ENCODE results near the gene MLLT3.

DNA sequence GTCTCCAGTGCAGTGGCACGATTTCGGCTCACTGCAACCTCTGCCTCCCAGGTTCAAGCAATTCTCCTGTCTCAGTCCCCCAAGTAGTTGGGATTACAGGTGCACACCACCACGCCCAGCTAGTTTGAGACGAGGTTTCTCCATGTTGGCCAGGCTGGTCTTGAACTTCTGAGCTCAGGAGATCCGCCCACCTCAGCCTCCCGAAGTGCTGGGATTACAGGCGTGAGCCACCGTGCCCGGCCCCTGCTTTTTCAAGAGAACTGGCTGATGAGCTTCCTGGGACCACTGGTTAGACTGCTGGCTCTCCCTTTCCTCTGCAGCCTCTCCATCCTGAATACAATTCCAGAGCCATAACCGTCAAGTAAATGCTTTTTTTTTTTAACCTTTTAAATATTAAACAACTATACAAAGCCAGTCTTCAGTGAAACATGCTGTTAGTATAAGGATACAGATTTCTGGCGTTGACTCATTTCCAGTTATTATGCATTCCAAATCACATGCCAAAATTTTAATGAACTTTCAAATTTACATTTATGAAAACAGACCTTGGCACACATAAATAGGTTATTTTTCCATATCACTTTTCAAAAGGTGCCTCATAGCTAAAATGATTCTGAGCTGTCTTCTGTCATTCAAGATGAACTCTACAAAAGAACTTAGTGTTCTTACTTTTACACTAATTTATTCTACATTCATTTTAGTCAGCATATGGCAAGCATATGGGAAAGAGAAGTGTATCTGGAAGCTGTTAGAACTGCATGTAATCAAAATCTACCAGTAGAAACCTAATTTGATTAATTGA, 116.0 kb downstream of the MLLT3 start:
- no peak for TF ChIP-seq TAF1 (IDR thresholded peaks at IDR 0.05; ENCODE audit: borderline replicate concordance, insufficient read depth, low read length)
- TF ChIP-seq, protein P1, sequence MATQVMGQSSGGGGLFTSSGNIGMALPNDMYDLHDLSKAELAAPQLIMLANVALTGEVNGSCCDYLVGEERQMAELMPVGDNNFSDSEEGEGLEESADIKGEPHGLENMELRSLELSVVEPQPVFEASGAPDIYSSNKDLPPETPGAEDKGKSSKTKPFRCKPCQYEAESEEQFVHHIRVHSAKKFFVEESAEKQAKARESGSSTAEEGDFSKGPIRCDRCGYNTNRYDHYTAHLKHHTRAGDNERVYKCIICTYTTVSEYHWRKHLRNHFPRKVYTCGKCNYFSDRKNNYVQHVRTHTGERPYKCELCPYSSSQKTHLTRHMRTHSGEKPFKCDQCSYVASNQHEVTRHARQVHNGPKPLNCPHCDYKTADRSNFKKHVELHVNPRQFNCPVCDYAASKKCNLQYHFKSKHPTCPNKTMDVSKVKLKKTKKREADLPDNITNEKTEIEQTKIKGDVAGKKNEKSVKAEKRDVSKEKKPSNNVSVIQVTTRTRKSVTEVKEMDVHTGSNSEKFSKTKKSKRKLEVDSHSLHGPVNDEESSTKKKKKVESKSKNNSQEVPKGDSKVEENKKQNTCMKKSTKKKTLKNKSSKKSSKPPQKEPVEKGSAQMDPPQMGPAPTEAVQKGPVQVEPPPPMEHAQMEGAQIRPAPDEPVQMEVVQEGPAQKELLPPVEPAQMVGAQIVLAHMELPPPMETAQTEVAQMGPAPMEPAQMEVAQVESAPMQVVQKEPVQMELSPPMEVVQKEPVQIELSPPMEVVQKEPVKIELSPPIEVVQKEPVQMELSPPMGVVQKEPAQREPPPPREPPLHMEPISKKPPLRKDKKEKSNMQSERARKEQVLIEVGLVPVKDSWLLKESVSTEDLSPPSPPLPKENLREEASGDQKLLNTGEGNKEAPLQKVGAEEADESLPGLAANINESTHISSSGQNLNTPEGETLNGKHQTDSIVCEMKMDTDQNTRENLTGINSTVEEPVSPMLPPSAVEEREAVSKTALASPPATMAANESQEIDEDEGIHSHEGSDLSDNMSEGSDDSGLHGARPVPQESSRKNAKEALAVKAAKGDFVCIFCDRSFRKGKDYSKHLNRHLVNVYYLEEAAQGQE (IDR thresholded peaks at IDR 0.05; ENCODE audit: insufficient read depth in 1 of 2, low read depth in 2 of 2, low read length in 2 of 2), result no peak

Data from PFSK-1 (cell line).